Lung (tissue), 13 donors: Measurements from ENCODE around the gene C3orf62. TPM values are rescaled to one million over a fixed set of nuclear protein-coding genes. Genes with fewer than 3 reads are reported as not detected.

Source experiments
- ATAC-seq: fragments of 200-7000 bp; cut with Tn5 transposase; one replicate; pipeline ENCODE4 v1.9.1; 2020; ENCODE audit warnings: moderate number of reproducible peaks; ENCODE audit not compliant: insufficient read depth, low FRiP score
- DNase-seq, 3 donors: peaks; one replicate each; pipeline ENCODE4 v3.0.0-alpha.2; 2013 to 2017
- H3K27ac ChIP-seq, 2 donors: one replicate each; pipeline ENCODE4 v1.5.1; 2013; ENCODE audit warnings: mild to moderate bottlenecking in 2 of 2, moderate library complexity in 2 of 2, control low read depth in 1 of 2, inconsistent platforms in 1 of 2, low read depth in 1 of 2, low read length in 1 of 2
- H3K27me3 ChIP-seq, 3 donors: one replicate each; pipeline ENCODE4 v1.5.1; 2013; ENCODE audit warnings: low read length in 2 of 3; ENCODE audit not compliant: control insufficient read depth in 3 of 3, insufficient read depth in 3 of 3
- H3K36me3 ChIP-seq, 4 donors: one replicate each; pipeline ENCODE4 v1.5.1; 2013; ENCODE audit warnings: low read length in 4 of 4, mild to moderate bottlenecking in 1 of 4, moderate library complexity in 1 of 4; ENCODE audit not compliant: control insufficient read depth in 4 of 4, insufficient read depth in 4 of 4
- H3K4me1 ChIP-seq, 5 donors: one replicate each; pipeline ENCODE4 v1.5.1; 2013; ENCODE audit warnings: low read length in 5 of 5, mild to moderate bottlenecking in 2 of 5, moderate library complexity in 1 of 5; ENCODE audit not compliant: control insufficient read depth in 5 of 5, insufficient read depth in 5 of 5
- H3K4me3 ChIP-seq: one replicate; pipeline ENCODE4 v1.5.1; 2013; ENCODE audit warnings: mild to moderate bottlenecking, control low read depth, moderate library complexity
- H3K9ac ChIP-seq, 2 donors: one replicate each; pipeline ENCODE4 v1.5.1; 2013; ENCODE audit warnings: low read length in 2 of 2, control low read depth in 1 of 2; ENCODE audit not compliant: insufficient read depth in 1 of 2
- H3K9me3 ChIP-seq, 4 donors: one replicate each; pipeline ENCODE4 v1.5.1; 2013; ENCODE audit warnings: low read length in 3 of 4, mild to moderate bottlenecking in 1 of 4, moderate library complexity in 1 of 4; ENCODE audit not compliant: control insufficient read depth in 4 of 4, insufficient read depth in 3 of 4
- WGBS, 2 donors: extraction: QIAGEN DNeasy Blood & Tissue Kit; methylation state at CpG; one replicate each; pipeline ENCODE4 v1.1.7; 2013; 5-methylcytosine and 5-hydroxymethylcytosine counted together
- polyA plus RNA-seq, 2 donors: library from polyadenylated mRNA; stranded (reverse); fragments of 200-250 nt; gene quantifications; one replicate each; pipeline ENCODE4 v1.2.1, GENCODE V29; 2013
- small RNA-seq: library from RNA; depleted of rRNA; stranded (forward); fragments of <200 nt; gene quantifications from one replicate; pipeline ENCODE3, GENCODE V24; 2014; ENCODE audit warnings: low replicate concordance
- total RNA-seq, 2 donors: library from RNA; depleted of rRNA in 1 of 2; stranded (reverse); fragments of >200 nt in 1 of 2; gene quantifications; one replicate each; pipeline ENCODE4 v1.2.1, GENCODE V29; 2014 to 2021
- TF ChIP-seq, protein P1 (sequence below): IDR thresholded peaks from 2 replicates; pipeline ENCODE4 v1.5.1; 2012; ENCODE audit warnings: mild to moderate bottlenecking; ENCODE audit errors: control extremely low read depth, extremely low read depth
- donor health status: control.
- donor health status: control.
- donor health status: Bipolar disorder and iron deficiency.
- donor health status: healthy.
- donor health status: DM: yes; HTN: yes; CAD: no.

The C3orf62 gene
- total and polyA plus RNA-seq, 4 donors, result 5.2 to 8.2 (median 7.0) TPM

- WGBS, 2 donors, result 96 to 99% methylated on average over 6 of the region's 6 CpGs
- Histone ChIP-seq H3K4me3 (no peak overlapping the region), H3K27ac (peak overlapping the region; percentile 46 to 73), H3K9ac (no peak overlapping the region), H3K36me3 (peaks cover 0 to under 1% (median 0%) of the 10 kb centered on the region in 4 donors), H3K27me3 (no peaks in the 10 kb centered on the region), H3K9me3 (peaks cover 0 to 1% (median 0%) of the 10 kb centered on the region in 4 donors), H3K4me1 (peaks cover 0 to 7% (median 0%) of the 10 kb centered on the region in 5 donors)
- no peak for DNase-seq
- no peak for ATAC-seq
- TF ChIP-seq, protein P1, sequence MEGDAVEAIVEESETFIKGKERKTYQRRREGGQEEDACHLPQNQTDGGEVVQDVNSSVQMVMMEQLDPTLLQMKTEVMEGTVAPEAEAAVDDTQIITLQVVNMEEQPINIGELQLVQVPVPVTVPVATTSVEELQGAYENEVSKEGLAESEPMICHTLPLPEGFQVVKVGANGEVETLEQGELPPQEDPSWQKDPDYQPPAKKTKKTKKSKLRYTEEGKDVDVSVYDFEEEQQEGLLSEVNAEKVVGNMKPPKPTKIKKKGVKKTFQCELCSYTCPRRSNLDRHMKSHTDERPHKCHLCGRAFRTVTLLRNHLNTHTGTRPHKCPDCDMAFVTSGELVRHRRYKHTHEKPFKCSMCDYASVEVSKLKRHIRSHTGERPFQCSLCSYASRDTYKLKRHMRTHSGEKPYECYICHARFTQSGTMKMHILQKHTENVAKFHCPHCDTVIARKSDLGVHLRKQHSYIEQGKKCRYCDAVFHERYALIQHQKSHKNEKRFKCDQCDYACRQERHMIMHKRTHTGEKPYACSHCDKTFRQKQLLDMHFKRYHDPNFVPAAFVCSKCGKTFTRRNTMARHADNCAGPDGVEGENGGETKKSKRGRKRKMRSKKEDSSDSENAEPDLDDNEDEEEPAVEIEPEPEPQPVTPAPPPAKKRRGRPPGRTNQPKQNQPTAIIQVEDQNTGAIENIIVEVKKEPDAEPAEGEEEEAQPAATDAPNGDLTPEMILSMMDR, result no peak
Measured at GRCh38 chr3:49219132-49219531, 57.9 kb downstream of the C3orf62 start.

Small RNA genes within 50 kb of the gene (small RNA-seq; reads per million reads assigned to genes)
- not detected for gene AC121247.2
- gene MIR4271, result not detected
- not detected for gene RF00019

Other genes starting within 250 kb of the C3orf62 start
- gene IMPDH2, start 247.8 kb downstream of the C3orf62 start, total RNA-seq, result 100 to 1,000 TPM; 166 to 216 TPM
- 100 to 1,000 TPM; 129 to 154 TPM for gene IMPDH2, start 247.8 kb downstream of the C3orf62 start, polyA plus RNA-seq
- 10 to 100 TPM; 67.7 to 76.0 TPM for gene QRICH1, start 183.2 kb downstream of the C3orf62 start, total RNA-seq
- gene QRICH1, start 183.2 kb downstream of the C3orf62 start, polyA plus RNA-seq, result 10 to 100 TPM; 35.1 to 38.2 TPM
- 100 to 1,000 TPM; 191 to 223 TPM for gene QARS1, start 172.5 kb downstream of the C3orf62 start, total RNA-seq
- gene QARS1, start 172.5 kb downstream of the C3orf62 start, polyA plus RNA-seq, result 100 to 1,000 TPM; 172 to 234 TPM
- gene USP19, start 156.4 kb downstream of the C3orf62 start, total RNA-seq, result 10 to 100 TPM; 49.9 to 63.1 TPM
- 10 to 100 TPM; 20.3 to 30.2 TPM for gene USP19, start 156.4 kb downstream of the C3orf62 start, polyA plus RNA-seq
- gene LAMB2, start 144.2 kb downstream of the C3orf62 start, total RNA-seq, result 100 to 1,000 TPM; 291 to 616 TPM
- gene LAMB2, start 144.2 kb downstream of the C3orf62 start, polyA plus RNA-seq, result 100 to 1,000 TPM; 153 to 331 TPM
- gene CCDC71, start 110.9 kb downstream of the C3orf62 start, total RNA-seq, result 10 to 100 TPM; 13.9 to 23.8 TPM
- gene CCDC71, start 110.9 kb downstream of the C3orf62 start, polyA plus RNA-seq, result 10 to 100 TPM; 16.3 to 29.3 TPM
- 10 to 100 TPM; 29.6 to 32.0 TPM for gene KLHDC8B, start 105.6 kb downstream of the C3orf62 start, total RNA-seq
- 10 to 100 TPM; 19.4 to 32.5 TPM for gene KLHDC8B, start 105.6 kb downstream of the C3orf62 start, polyA plus RNA-seq
- gene USP4, start 62.8 kb upstream of the C3orf62 start, total RNA-seq, result 10 to 100 TPM; 67.1 to 72.4 TPM
- gene USP4, start 62.8 kb upstream of the C3orf62 start, polyA plus RNA-seq, result 10 to 100 TPM; 39.4 to 42.2 TPM
- 100 to 1,000 TPM; 106 to 464 TPM for gene GPX1, start 81.1 kb upstream of the C3orf62 start, total RNA-seq
- 100 to 1,000 TPM; 567 to 879 TPM for gene GPX1, start 81.1 kb upstream of the C3orf62 start, polyA plus RNA-seq
- 100 to 1,000 TPM; 352 to 567 TPM for gene RHOA, start 134.7 kb upstream of the C3orf62 start, total RNA-seq
- gene RHOA, start 134.7 kb upstream of the C3orf62 start, polyA plus RNA-seq, result 100 to 1,000 TPM; 269 to 513 TPM
- 10 to 100 TPM; 15.8 to 49.0 TPM for gene TCTA, start 135.2 kb upstream of the C3orf62 start, total RNA-seq
- 10 to 100 TPM; 26.8 to 33.4 TPM for gene TCTA, start 135.2 kb upstream of the C3orf62 start, polyA plus RNA-seq
- gene AMT, start 145.2 kb upstream of the C3orf62 start, total RNA-seq, result 10 to 100 TPM in 1 of 2 donors, 1 to 10 TPM in 1; 9.5 to 12.4 TPM
- 1 to 10 TPM; 3.8 to 8.0 TPM for gene AMT, start 145.2 kb upstream of the C3orf62 start, polyA plus RNA-seq
- 10 to 100 TPM; 14.0 to 20.1 TPM for gene NICN1, start 152.1 kb upstream of the C3orf62 start, total RNA-seq
- 1 to 10 TPM; 8.6 to 9.1 TPM for gene NICN1, start 152.1 kb upstream of the C3orf62 start, polyA plus RNA-seq
- gene DAG1, start 193.0 kb upstream of the C3orf62 start, total RNA-seq, result 100 to 1,000 TPM in 1 of 2 donors, 10 to 100 TPM in 1; 40.4 to 100 TPM
- gene DAG1, start 193.0 kb upstream of the C3orf62 start, polyA plus RNA-seq, result 10 to 100 TPM; 18.2 to 35.6 TPM